ENCODE measurements around the gene KRT3.

Gene KRT3

DNA sequence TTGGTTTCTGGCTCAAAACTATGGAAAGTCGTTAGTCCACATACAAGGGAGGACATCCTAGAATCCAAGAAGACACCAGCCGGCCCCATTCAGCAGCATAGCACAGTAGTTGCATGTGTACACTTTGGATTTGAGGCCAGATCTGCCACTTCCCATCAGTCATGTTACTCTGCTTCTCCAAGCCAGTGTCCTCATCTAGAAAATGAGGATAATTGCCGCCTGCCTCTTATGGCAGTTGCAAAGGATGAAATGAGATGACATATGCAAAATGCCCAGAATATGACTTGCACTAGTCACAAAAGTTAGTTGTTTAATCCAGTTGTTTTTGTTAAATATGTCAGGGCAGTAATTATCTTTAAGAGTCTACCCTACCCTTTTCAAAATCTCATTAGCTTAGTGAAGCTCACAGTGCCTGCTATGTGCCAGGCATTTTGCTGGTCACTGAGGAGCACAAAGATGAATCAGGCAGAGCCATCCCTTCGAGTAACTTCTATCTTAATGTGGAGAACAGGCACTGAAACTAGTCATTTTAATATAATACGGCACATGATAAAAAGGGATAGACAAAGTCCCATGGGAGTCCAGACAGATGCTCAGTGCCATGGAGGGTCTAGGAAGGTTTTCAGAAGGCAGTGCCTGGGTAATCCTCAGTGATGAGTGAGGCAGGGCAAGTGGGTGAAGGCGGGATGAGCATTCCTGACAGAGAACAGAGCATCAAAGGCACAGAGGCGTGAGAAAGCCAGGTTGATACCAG is 12.2 kb downstream of the KRT3 start:
- no peak for DNase-seq (ENCODE audit: low read depth in 2 of 2, low spot score in 1 of 2)

DNA sequence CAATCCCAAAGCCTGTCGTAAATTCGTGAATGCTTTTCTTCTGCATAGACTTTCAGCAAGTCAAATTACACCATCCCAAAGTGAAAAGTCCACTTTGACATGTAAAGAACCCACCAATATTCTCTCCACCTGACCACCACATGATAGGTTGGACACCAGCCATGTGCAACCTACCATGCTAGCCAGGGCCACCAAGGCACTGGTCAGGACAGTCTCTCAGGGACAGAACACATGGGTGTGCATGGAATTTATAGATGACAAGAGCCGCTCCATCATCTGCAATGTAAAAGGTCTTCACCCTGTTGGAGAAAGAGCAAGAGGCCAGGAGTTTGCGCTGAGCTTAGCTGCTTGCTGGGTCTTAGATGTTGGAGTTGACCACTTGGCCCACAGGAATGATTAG is 13.4 kb downstream of the KRT3 start:
- no peak for DNase-seq (ENCODE audit: low read depth in 2 of 2, low spot score in 1 of 2)

DNA sequence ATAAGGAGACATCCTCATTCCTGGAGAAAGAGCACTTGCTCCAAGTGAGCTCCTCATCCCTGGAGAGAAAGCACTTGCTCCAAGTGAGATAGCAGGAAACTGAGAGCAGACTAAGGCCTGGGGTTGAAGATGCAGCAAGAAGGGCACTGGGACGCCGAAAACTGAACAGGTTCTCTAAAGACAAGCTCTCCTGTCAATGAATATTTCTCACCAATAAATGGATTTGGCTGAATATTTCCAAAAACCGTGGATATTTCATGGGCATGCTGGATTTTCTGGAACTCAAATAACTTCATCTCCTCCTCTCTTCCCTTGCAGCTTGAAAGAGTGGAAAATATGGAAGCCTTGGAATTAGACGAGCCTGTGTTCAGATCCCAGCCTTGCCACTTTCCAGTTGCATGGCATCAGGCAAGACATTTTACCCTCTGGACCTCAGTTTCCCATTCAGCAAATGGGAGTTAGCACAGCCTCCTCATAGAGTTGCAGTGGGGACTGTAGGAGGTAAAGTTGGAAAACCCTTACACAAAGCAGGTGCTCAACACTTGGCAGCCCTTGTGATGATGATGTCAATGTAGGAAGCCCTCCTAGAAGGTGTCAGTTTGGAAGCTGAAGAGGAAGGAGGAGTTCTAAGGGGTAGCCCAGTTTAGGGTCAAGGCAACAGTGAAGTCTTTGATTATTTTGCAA is 14.4 kb downstream of the KRT3 start:
- no peak for DNase-seq (ENCODE audit: low read depth in 2 of 2, low spot score in 1 of 2)

DNA sequence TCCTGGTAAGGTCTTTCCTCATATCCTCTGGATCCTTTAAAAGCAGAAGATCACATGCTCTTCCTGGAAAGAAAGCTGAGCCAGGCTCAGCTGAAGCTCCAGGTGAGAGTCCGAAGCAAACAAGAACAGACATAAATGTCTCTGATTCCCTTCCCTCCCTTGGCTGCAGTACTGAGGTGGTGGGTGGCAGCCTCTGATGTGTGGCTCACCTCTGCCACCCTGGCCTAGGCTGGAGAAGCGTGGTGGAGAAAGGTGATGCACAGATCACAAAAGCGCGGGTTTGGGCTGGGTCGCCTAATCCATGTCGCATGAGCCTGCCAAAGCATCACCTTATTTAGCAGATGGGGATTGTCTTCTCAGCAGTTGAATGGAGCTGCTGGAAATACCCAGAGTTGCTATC is 16.0 kb downstream of the KRT3 start:
- no peak for DNase-seq (ENCODE audit: low read depth in 2 of 2, low spot score in 1 of 2)

DNA sequence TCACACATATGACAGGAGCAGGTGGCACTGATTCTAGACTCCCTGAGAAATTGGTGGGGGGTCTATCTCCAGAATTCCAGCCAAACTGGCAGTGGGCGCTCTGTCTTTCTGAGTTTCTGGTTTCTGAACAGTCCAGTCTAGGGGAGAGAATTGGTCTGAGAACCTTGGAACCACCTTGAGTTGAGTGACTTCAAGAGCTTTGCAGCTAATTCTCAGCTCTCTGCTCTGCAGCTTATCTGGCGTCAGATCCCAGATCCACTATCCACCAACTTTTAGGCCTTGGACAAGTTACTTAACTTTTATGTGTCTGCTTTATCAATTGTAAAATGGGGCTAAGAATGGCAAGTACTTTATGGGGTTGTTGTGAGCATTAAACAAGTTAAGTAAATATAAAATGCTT is 17.1 kb downstream of the KRT3 start:
- no peak for DNase-seq (ENCODE audit: low read depth in 2 of 2, low spot score in 1 of 2)

DNA sequence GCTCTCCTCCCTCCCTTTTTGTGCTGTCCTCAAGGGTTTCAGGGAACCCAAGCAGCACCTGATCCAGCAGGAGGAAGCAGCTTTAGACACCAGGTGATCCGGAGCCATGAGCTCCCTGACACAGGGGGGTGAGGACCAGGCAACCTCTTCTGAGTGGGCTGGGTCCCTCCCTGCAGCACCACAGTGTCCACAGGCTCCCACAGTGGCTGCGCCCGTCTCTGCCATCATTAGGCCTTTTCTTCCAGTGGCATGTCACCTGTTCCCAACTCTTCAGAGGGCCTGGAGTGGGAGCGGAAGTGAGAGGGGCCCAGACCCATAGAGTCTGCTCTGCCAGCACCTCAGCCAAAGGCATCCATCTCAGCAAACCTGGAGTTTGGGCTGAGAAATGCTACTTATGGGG is 18.4 kb downstream of the KRT3 start:
- no peak for DNase-seq (ENCODE audit: low read depth in 2 of 2, low spot score in 1 of 2)

DNA sequence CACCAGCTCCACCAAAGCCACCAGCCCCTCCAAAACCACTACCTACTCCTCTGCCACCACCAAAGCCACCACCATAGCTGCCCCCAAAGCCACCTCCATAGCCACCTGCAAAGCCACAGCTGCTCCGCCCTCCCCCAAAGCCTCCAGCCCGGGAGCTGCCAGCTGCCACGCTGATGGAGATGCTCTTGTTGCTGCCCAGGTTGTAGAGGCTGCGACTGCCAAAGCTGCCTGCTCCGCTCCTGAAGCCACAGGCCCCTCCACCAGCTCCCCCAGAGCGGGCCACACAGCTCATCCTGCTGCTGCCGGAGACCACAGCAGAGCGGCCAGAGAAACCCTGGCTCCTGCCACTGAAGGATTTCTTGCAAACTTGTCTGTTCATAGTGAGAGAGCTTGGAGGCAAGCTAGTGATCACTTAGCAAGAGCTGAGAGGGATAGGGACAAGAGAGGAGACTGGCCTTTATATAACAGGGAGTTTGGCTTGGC is 19.0 kb downstream of the KRT3 start, which contains the start of gene KRT76:
Gene KRT76 (minus strand): TSS at position 433 of the 483 bp plus-strand sequence. CDS start 54 bp downstream, at position 379.
- no peak for DNase-seq (ENCODE audit: low read depth in 2 of 2, low spot score in 1 of 2)

DNA sequence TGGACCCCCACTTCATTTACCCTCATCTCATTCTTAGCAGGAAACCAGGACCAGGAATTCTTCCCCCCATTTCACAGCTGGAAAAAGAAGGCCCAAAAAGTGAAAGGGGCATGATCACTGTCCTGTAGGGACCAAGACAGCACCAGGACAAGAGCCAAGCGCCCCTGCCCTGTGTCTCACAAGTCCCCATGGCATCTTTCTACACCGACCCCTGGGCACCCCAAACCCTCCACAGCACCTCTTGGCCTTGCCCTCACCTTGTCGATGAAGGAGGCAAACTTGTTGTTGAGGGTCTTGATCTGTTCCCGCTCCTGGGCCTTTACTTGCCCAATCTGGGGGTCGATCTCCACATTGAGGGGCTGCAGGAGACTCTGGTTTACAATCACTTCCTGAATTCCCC is 19.5 kb downstream of the KRT3 start:
- DNase-seq (ENCODE audit: low read depth in 2 of 2, low spot score in 1 of 2), result no peak

DNA sequence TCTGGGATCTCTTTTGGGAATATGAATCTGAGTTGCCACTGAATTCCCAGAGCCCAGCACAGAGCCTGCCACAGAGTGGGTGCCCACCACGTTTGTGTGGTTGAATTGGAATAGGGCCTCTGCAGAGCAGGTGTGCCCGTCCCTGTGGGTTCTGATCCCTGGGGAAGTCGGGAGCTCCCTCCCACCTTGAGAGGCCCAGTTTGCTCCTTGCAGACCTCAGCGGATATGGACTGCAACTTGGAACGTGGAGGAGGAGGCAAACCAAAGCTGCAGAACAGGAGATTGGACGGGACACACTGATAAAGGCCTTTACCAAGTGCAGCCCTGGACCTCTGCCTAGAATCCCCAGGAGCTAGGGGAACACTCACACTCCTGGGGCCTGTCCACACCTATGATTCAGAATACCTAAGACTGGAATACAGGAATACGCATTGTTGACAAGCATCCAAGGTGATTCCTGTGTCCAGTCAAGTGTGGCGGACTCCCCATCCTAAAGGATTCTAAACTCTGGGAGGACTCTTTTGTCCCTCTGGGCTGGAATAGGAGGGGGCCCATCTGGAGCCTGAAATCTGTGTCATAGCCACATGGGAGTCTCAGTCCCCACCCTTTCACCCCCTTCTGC is 21.2 kb downstream of the KRT3 start:
- DNase-seq (ENCODE audit: low read depth in 2 of 2, low spot score in 1 of 2), result no peak

DNA sequence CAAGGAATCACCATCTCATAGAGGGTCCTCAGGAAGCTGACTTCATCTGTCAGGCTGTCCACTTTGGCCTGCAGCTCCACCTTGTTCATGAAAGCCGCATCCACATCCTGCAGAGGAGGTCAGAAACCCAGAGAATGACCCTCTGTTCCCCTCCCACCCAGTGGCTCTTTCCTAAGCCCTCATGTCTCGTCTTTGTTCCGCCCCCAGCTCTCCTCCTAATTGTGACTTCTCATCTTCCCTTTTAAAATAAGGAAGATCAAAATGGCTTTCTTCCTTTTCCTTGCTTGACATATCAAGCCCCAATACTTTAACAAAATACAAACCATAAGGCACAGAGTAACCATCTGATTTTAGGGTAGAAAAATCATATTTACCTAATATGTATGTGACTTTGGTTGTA is 23.1 kb downstream of the KRT3 start:
- no peak for DNase-seq (ENCODE audit: low read depth in 2 of 2, low spot score in 1 of 2)

DNA sequence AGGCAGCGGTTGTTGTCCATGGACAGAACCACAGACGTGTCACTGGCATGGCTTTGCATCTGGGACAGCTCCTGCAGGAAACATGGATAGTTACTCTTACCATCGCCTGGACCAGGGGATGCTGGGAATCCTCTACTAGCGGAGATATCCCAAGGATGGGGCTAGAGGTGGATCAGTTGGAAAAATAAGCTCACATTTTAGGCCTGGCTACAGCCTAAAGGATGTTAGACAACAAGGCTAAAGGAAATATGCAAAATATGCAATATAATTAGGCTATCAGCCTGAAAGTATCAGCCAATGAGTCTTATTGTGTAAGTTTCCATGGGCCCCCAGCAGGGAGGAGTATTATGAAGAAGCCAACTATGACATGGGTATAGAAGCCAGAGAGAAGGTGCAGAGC is 23.7 kb downstream of the KRT3 start:
- DNase-seq (ENCODE audit: low read depth in 2 of 2, low spot score in 1 of 2), result no peak

DNA sequence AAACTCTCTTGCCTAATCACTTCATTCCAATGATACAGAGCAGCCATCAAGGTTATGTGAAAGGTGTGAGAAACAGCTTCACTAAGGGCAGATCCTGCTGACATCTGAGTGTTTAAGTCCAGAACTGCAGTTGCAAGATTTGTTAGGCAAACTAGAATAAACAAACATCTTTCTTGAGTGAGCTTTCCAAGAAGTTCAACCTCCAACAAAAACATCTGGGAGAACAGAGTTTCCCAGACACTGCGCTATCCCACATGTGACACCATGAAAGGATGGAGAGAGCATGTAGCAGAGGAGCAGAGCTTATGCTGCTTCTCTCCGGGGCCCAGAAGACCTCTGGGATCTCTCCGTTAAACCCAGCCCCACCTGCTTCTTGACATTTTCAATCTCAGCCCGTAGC is 24.4 kb downstream of the KRT3 start:
- no peak for DNase-seq (ENCODE audit: low read depth in 2 of 2, low spot score in 1 of 2)

DNA sequence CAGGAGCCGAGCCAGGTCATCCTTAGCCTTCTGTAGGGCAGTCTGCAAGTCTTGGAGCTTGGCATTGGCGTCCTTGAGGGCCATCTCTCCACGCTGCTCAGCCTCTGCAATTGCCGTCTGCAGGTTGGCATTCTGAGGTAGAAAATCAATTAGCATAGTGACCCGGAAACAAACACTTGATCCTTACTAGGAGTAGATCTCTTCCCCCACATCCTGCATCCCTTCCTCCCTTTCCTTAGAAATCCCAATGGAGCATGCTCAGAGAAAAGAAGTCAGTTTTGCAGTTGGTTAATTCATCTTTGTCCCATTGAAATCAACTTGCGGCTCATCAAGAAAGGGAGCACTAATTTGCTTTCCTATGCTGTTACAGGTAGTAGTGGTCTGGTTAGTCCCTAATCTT is 24.8 kb downstream of the KRT3 start:
- no peak for DNase-seq (ENCODE audit: low read depth in 2 of 2, low spot score in 1 of 2)

DNA sequence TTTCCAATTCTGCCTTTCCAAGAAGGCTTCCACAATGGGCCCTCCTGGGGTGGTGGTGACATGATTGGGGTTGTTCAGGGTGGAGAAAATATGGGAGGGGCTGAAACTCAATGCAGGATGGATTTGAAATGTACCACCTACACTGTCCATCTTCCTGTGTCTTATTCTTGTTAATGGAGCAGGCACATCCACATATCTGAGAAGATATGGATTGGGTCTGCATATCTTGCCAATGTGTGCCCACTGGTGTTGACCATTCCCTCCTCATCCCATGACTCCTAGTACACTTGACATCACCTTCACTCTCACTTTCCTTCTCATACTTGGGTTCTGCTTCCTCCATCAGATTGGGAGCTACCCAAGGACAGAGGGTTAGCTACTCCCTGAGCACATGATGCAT is 26.0 kb downstream of the KRT3 start:
- DNase-seq (ENCODE audit: low read depth in 2 of 2, low spot score in 1 of 2), result no peak

DNA sequence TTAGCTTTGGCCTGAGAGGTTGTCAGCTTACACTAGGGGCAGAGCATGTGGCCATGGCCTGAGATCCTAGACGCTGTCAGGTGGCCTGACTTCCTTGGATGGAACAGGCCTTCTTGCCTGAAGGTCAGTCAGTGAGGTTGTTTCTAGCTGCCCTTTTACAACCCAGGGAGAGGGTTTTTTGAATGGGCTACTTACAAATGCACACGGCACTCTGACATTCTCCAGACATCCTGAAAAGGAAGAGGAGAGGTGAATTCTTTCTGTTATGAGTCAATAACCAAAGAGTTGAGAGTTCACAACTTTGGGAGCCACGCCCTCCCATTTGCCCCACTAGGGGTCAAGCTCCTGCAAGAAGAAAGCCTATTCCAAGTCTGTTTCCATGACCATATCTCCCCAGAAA is 26.6 kb downstream of the KRT3 start:
- DNase-seq (ENCODE audit: low read depth in 2 of 2, low spot score in 1 of 2), result no peak

DNA sequence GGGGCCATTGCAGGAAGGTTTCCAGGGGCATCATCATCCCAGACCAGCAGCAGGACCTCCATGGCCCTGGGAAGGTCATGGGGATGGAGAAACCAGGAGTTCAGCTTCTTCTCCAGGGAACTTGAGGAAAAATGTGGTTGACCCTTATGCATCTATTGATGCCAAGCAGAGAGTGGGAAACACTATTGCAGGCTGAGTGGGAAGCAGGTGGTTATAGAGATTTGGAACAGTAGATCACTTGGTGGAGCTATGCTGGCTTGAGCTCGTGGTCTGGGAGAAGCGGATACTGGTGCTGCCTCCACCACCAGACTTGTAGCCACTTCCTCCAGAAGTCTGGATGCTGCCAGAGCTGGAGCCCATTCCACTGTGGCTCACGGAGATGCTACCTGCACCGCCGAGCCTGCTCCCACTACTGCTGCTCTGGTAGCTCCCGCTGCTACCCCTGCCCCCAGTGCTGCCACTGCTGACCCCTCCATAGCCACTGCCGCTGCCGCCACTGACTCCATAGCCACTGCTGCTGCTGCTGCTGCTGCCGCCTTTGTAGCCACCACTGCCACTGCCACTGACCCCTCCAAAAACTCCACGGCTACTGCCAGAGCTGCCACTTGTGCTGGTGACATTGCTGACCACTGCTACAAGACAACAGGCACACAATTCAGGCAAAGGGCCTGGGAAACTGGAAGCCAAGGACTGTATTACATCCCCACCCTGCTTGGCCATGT is 27.3 kb downstream of the KRT3 start:
- no peak for DNase-seq (ENCODE audit: low read depth in 2 of 2, low spot score in 1 of 2)

DNA sequence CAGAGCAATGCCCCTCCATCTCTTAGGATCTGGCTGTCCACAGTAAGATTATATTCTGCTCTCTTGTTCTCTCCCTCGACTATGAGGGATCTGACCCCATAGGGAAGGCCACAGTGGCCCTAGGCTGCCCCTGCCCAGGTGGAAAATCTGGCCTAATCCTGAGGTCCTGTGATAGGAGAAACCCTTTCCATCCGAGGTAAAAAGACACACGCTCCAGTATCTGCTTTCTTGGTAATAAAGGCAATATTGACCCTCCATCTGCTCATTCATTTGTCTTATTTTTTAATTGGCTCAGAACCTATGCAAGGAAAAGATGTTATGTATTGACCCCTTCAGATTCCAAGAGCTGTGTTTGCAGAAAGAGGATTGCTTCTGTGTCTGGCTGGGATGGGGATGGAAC is 28.5 kb downstream of the KRT3 start:
- no peak for DNase-seq (ENCODE audit: low read depth in 2 of 2, low spot score in 1 of 2)

DNA sequence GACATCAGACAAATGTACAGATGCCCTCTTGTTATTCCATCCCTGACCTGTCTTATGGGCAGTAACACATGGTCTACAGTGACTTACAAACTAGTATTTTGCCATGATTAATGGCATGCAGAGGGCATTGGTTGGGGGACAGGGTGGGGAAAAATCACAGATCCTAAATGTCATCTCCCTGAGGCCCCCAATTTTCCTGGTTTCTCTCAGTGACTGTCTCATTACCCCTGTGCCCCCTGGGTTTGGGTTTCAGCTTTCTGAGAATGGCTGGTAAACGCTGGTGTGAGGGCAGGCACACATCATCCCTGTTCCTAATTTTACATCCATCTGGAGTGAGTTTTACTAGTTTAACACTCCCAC is 28.9 kb downstream of the KRT3 start:
- DNase-seq (ENCODE audit: low read depth in 2 of 2, low spot score in 1 of 2), result no peak

DNA sequence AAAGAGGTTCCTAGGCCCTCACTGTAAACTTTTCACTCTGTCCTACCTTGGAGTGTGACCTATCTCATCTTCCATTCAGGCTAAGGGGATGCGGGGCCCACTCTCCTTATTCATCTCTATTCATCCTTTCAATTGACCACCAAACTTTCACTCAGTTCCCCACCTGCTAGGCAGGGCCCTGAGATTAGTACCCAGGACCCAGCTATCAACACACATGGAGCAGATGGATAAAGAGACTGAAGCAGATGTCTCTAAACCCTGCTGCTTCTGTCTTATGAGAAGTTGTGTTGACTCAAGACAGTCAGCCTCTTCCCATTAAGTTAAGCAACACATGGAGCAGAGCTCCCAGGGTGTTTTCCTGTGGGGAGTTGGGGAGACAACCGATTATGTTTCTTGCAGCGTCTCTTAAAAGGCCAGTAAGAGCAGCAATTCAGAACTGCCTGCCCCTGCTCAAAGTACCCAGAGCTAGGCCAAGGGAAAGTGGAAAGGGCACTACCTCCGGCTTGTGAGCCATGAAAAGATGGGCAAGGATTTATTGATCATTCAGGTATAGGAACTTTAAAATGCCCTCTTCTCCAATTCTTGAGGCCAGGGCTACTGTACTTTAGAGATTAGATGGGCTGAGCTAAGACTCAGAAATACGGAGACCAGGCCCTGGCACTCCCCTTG is 29.4 kb downstream of the KRT3 start:
- no peak for DNase-seq (ENCODE audit: low read depth in 2 of 2, low spot score in 1 of 2)

DNA sequence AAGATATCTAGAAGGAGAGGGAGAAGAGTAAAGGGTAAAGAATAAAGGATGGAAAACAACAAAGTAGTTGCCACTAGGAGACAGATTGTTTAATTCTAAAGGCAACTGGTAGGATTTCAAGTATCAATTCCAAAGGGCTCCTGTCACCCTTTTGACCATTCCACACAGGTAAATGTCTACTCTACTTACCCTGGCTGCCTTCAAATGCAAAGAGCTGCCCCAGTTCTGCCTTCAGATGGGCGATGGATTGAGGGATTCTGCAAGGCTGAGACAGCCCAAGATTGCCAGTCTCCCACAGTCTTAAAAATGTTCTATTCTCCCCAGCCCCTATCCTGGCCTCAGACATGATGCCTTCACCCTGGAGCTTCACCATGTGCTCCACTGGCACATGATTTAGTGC is 30.2 kb downstream of the KRT3 start:
- DNase-seq (ENCODE audit: low read depth in 2 of 2, low spot score in 1 of 2), result no peak

DNA sequence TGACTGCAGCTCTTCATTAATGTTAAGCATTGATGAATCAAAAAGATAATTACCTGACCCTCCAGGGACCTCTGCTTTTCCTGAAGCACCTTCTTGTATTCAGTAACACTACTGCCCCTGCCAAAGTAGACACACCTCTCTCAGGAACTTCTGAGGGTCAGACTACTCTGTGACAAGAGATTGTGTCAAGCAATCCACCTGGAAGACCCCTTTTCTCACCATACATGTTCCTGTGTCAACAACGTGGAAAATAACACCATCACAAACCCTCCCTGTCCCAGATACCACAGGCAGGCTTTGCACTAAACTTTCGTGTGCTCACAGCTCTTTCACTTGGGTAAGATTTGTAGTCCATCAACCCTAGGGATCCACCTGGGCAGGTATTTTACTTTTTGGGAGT is 31.9 kb downstream of the KRT3 start:
- no peak for DNase-seq (ENCODE audit: low read depth in 2 of 2, low spot score in 1 of 2)
